ENCODE data around the gene PPME1.
A peak's percentile ranks its signal among the peaks of the same experiment; 100 is the strongest.

PPME1 gene

DNA sequence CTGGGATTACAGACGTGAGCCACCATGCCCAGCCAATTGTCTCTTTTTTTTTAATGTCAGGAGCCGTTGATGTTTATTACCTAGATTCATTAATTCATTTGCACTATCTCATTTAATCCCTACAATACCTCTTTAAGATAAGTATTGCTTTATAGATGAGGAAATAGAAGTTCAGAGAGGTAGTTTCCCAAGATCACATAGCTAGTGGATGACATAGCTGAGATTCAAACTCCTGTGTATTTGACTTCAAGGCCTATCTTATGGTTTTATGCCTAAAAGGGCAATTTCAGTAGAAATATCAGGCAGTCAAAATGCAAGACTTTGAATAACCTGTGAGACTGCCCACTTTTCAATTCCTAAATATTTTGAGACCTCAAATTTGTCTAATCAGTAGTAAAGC is 66.5 kb downstream of the PPME1 start:
- Mint-ChIP-seq H3K36me3 (peaks cover 33% of the 10 kb centered on the region), H3K27ac (no peak overlapping the region), H3K9me3 (no peaks in the 10 kb centered on the region), H3K4me3 (no peak overlapping the region), H3K4me1 (peaks cover 24% of the 10 kb centered on the region), H3K27me3 (no peaks in the 10 kb centered on the region)

DNA sequence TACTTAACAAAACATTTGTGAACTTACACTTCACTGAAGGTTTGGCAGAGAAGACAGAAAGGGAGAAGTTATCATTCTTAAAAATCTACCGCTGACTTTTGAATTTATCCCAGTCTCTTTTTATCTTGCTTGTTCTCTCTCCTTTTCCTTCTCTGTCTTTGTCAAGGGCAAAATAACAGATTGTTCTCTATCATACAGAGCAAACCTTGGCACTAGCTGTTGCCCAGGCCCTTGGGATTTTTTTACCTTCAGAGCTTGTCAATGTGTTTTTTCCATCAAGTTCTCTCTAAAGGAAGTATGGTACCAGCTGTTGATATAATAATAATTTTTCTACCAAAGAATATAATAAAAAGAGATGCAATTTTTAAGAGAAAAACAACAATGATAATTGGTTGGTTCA is 67.2 kb downstream of the PPME1 start:
- H3K27me3 Mint-ChIP-seq: no peaks in the 10 kb centered on the region
- H3K4me1 Mint-ChIP-seq: peaks cover 19% of the 10 kb centered on the region
- H3K27ac Mint-ChIP-seq: no peak overlapping the region
- no peak overlapping the region for H3K4me3 Mint-ChIP-seq
- H3K36me3 Mint-ChIP-seq: peaks cover 35% of the 10 kb centered on the region
- no peaks in the 10 kb centered on the region for H3K9me3 Mint-ChIP-seq

DNA sequence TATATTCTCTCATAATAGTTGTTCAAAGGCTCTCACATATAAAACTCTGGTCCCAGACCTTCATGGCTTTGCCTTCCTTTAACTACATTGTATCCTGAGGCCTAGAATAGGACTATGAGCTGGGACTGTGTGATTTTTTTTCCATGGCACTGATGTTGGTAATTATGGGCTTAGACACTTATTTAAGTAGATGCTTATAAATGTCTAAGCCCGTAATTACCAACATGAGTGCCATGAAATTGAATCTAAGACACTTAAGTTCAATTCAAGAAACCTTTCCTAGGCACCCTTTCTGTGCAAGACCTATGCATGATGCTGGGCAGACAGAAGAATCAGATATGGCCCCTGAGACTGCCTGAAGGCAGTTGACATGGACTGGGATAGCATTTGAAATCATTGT is 77.4 kb downstream of the PPME1 start:
- Mint-ChIP-seq H3K9me3 (no peaks in the 10 kb centered on the region), H3K4me3 (no peak overlapping the region), H3K27ac (no peak overlapping the region), H3K27me3 (no peaks in the 10 kb centered on the region), H3K4me1 (no peaks in the 10 kb centered on the region), H3K36me3 (peaks cover 20% of the 10 kb centered on the region)

DNA sequence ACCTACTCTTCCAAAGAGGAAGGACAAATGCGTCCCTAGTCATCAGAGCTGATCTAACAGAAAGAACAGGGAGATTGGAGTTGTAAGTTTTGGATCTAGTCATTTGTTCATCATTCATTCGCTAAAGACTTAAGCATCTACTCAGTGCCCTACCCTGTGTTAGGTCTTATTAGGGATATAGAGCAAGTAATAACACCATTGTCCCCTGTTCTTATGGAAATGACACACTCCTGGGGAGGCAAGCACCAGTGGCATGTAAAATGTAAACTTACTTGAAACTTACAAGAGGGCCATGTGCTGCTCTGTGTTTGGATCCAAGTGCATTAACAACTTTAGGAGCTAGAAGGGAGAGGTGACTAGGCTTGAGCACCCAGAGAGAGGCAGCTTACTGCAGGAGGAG is 78.4 kb downstream of the PPME1 start:
- H3K9me3 Mint-ChIP-seq: no peaks in the 10 kb centered on the region
- no peak overlapping the region for H3K27ac Mint-ChIP-seq
- H3K36me3 Mint-ChIP-seq: peaks cover 17% of the 10 kb centered on the region
- no peak overlapping the region for H3K4me3 Mint-ChIP-seq
- no peaks in the 10 kb centered on the region for H3K4me1 Mint-ChIP-seq
- no peaks in the 10 kb centered on the region for H3K27me3 Mint-ChIP-seq

DNA sequence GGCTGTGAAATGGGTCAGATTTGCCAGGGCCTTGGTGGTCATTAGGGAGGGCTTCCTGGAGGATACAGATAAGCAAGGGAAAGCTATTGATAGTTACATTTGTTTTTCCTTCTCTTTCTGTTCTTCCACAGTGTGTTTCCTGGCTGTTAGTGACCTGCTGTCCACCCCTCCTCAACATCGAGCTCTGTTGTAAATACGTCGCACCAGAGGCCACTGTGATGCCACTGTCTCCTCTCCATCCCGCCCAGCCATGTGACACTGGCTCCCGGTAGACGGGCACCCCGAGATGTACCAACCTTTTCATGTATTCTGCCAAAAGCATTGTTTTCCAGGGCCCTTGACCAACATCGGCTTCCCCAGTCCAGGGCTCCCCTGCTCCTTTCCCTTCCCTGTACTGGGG is 82.3 kb downstream of the PPME1 start:
- peaks cover 11% of the 10 kb centered on the region for H3K4me1 Mint-ChIP-seq

DNA sequence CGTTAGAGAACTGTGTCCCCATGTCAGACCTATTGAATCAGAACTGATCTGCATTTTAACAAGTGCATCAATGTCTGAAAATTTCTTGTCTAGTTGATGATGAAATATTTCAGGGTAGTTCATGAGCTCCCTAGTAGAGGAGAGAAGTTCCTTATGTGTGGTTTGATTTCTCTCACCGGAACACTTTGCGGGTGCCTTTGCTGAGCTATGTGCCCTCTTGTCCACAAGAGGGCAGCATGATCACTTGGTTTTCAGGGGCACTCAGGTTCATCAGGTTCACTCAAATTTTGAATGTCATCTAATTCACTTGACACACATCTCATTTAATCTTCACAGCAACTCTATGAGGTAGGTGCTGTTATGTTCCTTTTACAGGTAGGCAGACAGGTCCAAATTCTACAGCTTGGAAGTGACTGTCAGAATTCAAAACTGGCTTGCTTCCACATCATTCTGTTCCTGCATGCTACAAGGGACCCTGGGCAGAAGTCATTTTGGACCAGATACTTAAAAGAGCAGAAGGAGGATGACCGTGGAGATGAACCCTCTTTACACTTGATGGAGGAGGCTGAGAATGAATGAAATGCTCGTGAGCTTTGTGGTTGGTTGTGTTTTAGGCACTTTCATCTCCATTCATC is 84.8 kb downstream of the PPME1 start:
- H3K36me3 Mint-ChIP-seq: peaks cover 1% of the 10 kb centered on the region
- no peak overlapping the region for H3K27ac Mint-ChIP-seq
- no peak overlapping the region for H3K4me3 Mint-ChIP-seq
- no peaks in the 10 kb centered on the region for H3K9me3 Mint-ChIP-seq
- H3K4me1 Mint-ChIP-seq: peaks cover 11% of the 10 kb centered on the region
- no peaks in the 10 kb centered on the region for H3K27me3 Mint-ChIP-seq

More for the DNA sequence above, 82.3 kb downstream of the PPME1 start:
- no peaks in the 10 kb centered on the region for H3K9me3 Mint-ChIP-seq
- no peaks in the 10 kb centered on the region for H3K27me3 Mint-ChIP-seq
- no peak overlapping the region for H3K4me3 Mint-ChIP-seq
- H3K36me3 Mint-ChIP-seq: peaks cover 1% of the 10 kb centered on the region
- H3K27ac Mint-ChIP-seq: peak overlapping the region; percentile 43

DNA sequence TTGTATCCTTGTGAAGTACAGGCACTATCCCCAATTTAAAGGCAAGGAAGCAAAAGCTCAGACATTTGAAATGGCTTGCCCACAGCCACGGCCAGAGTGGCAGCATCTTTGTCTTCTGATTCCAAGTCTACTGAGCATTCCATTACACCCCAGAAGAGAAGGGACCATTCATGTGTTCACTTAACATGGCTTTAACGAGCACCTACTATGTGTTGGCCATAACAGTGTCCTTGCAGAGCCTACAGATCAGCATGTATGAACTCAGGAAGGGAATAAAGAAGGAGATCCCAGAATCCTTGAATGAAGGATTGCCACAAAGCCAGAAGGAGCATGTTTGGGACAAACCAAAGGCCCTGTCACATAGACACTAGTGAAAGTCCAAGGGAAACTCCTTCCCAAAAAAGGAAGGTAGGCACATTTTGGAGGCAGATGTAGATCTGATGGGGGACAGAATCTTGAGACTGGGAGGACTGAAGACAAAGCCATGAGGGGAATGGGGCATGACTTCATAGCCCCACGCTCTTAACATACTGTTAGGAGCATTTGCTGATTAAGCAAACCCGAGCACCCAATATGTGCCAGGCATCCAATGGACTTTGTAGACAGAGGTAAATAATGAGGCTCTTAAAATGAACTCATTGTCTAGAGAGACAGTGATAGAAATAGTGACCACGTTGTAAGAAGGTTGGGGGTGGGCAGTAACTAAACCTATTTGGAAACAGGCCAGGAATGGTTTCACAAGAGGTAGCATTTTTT is 85.5 kb downstream of the PPME1 start:
- peaks cover 1% of the 10 kb centered on the region for H3K36me3 Mint-ChIP-seq
- H3K4me1 Mint-ChIP-seq: peaks cover 11% of the 10 kb centered on the region
- no peaks in the 10 kb centered on the region for H3K9me3 Mint-ChIP-seq
- no peak overlapping the region for H3K4me3 Mint-ChIP-seq
- H3K27me3 Mint-ChIP-seq: no peaks in the 10 kb centered on the region
- H3K27ac Mint-ChIP-seq: no peak overlapping the region

DNA sequence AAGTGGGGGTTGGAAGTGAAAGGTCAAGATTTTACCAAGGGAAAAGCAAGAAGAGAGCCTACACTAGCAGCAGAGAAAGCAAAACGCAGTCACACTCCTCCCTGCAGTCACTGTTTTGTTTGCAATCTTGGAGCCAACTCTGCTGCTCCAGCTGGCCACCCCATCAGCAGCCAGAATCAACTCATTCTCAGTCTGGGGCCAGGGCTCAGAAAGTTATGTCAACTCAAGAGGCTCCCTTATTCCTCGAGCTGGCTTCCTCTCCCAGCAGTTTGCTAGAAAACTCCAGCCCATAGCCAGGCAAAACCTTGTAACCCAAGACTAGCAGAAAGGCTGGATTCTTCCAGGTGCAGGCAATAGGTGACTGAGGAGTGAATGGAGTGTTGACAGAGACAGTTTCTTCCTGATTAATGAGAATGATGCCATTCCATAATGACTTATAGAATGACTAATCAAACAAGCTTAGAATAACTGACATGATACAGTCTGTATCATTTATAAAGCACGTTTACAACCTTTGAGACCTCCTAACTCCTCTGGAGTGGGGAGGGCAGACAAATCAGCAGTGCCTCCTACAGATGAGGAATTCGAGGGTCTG is 87.0 kb downstream of the PPME1 start:
- Mint-ChIP-seq H3K36me3 (peaks cover 1% of the 10 kb centered on the region), H3K27me3 (no peaks in the 10 kb centered on the region), H3K27ac (no peak overlapping the region), H3K4me1 (peaks cover 11% of the 10 kb centered on the region), H3K4me3 (no peak overlapping the region), H3K9me3 (no peaks in the 10 kb centered on the region)

DNA sequence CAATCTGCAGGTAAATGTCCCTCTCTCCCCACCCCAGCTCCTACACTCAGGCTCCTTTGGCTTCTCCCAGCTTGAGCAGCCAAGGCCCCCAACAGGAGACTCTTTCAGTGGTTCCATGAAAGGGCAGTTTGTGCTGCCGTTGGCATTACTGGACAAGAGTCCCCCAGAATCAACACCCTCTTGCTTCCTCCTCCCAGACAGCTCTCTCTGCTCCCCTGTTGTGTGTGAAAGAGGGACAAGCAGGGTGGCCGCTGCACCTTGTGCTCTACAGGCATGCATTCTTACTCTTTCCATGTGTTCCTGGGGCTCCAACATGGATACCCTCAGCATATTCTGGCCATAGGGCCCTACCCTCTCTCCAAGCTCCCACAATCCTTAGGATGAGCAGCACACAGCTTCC is 91.6 kb downstream of the PPME1 start:
- Mint-ChIP-seq H3K27me3 (no peaks in the 10 kb centered on the region), H3K9me3 (no peaks in the 10 kb centered on the region), H3K4me1 (no peaks in the 10 kb centered on the region), H3K27ac (no peak overlapping the region), H3K4me3 (no peak overlapping the region), H3K36me3 (no peaks in the 10 kb centered on the region)

DNA sequence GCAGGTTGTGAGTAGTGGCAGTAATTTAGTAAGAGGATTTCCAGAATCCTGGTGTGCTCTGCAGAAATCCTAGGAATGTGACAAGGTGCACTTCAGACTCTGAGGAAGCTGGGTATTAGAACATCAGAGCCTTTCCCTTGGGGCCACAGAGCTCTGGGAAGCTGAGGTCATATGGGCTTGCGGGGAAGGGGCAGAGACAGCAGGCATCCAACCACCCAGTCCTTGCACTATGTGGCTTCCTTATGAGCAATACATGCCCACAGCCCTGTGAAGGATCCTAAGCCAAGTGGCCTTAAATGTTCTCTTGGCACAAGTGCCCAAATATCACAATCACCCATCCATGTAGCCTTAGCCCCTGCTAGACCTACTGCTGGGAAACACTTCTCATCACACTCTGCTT is 94.2 kb downstream of the PPME1 start:
- H3K4me3 Mint-ChIP-seq: no peak overlapping the region
- peaks cover 21% of the 10 kb centered on the region for H3K4me1 Mint-ChIP-seq
- no peaks in the 10 kb centered on the region for H3K36me3 Mint-ChIP-seq
- H3K27me3 Mint-ChIP-seq: no peaks in the 10 kb centered on the region
- no peaks in the 10 kb centered on the region for H3K9me3 Mint-ChIP-seq
- no peak overlapping the region for H3K27ac Mint-ChIP-seq

DNA sequence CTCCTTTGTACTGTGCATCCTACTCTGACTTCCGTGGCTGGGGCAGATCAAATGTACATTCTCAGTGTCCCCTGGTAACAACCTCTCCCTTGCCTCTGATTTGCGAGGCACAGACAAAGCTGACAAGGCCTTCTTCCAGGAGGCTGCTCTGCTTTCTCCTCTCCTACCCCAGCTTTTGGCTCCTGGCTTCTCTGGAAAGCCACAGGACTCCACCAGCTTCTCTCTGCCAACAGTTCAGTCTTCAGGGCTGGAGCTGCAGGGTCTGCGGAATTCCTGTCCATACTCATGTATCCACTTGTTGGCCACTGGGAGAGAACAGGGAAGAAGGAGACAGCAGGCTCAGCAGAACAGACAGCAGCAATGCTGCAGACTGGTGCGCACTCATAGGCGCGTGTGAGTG is 95.9 kb downstream of the PPME1 start:
- Mint-ChIP-seq H3K4me3 (no peak overlapping the region), H3K27me3 (no peaks in the 10 kb centered on the region), H3K36me3 (no peaks in the 10 kb centered on the region), H3K9me3 (no peaks in the 10 kb centered on the region), H3K27ac (no peak overlapping the region), H3K4me1 (peaks cover 21% of the 10 kb centered on the region)

DNA sequence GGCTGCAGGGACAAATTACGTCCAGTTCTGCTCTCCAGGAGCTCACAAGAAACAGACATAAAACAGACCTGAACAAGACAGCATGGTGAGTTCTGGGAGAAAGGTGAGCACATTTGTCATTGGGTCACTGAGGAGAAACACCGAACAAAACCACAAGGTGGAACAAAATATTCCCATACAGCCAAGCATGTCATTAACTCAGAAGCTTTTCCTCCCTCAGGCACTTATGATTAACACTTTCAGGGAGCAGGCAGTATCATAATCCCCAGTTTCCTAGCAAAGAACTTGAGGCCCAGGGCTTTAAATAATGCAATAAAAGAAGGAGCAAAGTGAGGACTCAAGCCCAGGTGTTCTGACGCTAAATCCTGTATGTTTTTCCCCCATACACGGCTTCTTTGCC is 97.4 kb downstream of the PPME1 start:
- Mint-ChIP-seq H3K4me3 (no peak overlapping the region), H3K27me3 (peaks cover 2% of the 10 kb centered on the region), H3K36me3 (no peaks in the 10 kb centered on the region), H3K27ac (no peak overlapping the region), H3K9me3 (no peaks in the 10 kb centered on the region), H3K4me1 (peaks cover 21% of the 10 kb centered on the region)

DNA sequence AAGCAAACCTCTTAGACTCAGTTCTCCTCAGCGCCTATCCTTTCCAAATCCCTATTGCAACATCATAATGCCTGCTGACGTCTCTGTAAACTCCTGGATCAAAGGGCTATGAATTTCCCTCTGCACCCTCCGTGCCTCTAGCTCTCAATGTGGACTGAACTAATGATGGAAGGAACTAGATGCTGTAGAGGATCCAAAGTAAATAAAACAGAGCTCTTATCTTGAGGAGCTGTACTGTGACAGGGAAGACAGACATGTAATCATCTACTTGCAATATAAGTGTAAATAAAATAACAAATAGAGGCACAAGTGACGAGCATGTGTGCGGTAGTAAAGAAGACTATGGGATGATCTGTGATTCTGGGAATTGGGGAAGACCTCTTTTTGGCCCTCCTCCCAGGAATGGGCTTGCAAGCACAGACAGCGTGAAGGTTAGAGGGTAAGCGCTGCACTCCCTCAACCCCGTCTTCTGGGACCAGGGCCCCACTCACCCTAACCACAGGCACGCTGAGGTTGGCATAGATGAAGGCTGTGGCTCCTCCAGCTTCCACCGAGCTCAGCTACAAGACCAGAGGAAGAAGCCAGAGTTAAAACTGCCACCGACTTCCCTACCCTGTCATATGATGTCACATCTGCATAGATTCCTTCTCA is 98.2 kb downstream of the PPME1 start:
- Mint-ChIP-seq H3K36me3 (no peaks in the 10 kb centered on the region), H3K27me3 (peaks cover 2% of the 10 kb centered on the region), H3K27ac (no peak overlapping the region), H3K4me1 (peaks cover 21% of the 10 kb centered on the region), H3K9me3 (no peaks in the 10 kb centered on the region), H3K4me3 (no peak overlapping the region)

DNA sequence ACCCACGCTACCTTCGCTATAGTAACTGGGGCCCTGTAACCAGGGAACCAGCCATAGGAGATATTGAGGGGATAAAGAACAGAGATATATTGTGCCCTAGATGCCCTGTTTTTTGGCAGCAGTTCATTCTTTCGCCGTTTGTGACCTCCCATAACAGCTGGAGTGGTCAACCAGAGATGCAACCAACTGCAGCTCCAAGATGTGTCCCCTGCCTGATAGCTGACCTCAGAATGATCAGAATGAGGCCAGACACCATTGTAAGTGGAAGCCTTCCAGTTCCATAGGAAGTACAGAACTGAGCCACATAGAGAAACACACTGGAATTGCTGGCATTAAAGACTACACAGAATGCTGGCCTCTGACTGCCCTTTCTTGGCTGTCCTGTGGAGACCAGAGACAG is 101.2 kb downstream of the PPME1 start:
- H3K27ac Mint-ChIP-seq: no peak overlapping the region
- H3K4me3 Mint-ChIP-seq: no peak overlapping the region
- H3K4me1 Mint-ChIP-seq: peaks cover 21% of the 10 kb centered on the region
- no peaks in the 10 kb centered on the region for H3K9me3 Mint-ChIP-seq
- no peaks in the 10 kb centered on the region for H3K36me3 Mint-ChIP-seq
- peaks cover 2% of the 10 kb centered on the region for H3K27me3 Mint-ChIP-seq

DNA sequence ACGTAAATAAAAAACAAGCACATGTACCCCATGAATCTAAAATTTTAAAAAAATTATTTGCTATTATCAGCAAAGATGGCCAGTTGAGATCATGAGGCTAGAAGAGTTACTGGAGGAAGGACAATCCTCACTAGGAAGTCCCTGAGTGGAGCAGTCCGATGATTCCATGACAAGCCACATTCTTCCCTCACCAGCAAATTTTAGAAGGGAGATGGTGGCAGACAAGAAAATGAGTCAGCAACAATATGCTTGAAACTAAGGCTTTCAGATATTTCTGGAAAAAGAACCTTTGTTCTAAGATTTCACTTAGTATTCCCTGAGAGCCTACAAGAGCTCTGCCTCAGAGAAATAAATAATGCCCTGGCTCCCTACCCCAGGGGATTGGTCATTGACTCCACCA is 105.5 kb downstream of the PPME1 start:
- Mint-ChIP-seq H3K9me3 (no peaks in the 10 kb centered on the region), H3K27me3 (peaks cover 2% of the 10 kb centered on the region), H3K4me1 (no peaks in the 10 kb centered on the region), H3K4me3 (no peak overlapping the region), H3K36me3 (no peaks in the 10 kb centered on the region), H3K27ac (no peak overlapping the region)

DNA sequence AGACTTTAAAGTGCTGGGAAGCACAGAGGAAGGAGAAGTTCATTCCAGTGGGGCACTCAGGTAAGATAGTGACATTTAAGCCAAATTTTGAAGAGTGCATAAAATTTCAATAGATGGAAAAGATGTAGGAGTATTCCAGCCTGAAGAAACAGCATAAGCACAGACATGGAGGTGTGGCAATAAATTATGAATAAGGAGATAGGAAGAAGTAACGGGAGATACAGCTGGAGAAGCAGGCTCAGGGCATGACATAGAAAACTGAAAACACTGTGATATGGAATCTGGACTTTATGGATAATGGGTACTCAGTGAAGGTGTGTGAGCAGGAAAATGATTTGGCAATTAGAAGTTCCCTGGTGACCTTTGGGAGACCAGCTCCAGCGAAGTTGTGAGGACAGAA is 107.0 kb downstream of the PPME1 start:
- Mint-ChIP-seq H3K27ac (no peak overlapping the region), H3K27me3 (no peaks in the 10 kb centered on the region), H3K36me3 (no peaks in the 10 kb centered on the region), H3K9me3 (no peaks in the 10 kb centered on the region), H3K4me3 (no peak overlapping the region), H3K4me1 (no peaks in the 10 kb centered on the region)

Data from activated naive CD4-positive, alpha-beta T cell treated with anti-CD3 and anti-CD28 coated beads, Interleukin-2, amount 50 U/mL, for 24 hours (primary cell).